HG02571 (cell line): ENCODE measurements around the gene UBE2B.
"Not testable (repeated sequence)": the region's sequence is repeated elsewhere in the genome, so short reads cannot be mapped to it uniquely, and the experiment has no call there.

Experiments used
- ATAC-seq: cut with Tn5 transposase; IDR thresholded peaks from one replicate; pipeline ENCODE4 v1.9.1; 2021; ENCODE audit warnings: mild to moderate bottlenecking, moderate library complexity; ENCODE audit not compliant: unreplicated experiment

UBE2B gene

DNA sequence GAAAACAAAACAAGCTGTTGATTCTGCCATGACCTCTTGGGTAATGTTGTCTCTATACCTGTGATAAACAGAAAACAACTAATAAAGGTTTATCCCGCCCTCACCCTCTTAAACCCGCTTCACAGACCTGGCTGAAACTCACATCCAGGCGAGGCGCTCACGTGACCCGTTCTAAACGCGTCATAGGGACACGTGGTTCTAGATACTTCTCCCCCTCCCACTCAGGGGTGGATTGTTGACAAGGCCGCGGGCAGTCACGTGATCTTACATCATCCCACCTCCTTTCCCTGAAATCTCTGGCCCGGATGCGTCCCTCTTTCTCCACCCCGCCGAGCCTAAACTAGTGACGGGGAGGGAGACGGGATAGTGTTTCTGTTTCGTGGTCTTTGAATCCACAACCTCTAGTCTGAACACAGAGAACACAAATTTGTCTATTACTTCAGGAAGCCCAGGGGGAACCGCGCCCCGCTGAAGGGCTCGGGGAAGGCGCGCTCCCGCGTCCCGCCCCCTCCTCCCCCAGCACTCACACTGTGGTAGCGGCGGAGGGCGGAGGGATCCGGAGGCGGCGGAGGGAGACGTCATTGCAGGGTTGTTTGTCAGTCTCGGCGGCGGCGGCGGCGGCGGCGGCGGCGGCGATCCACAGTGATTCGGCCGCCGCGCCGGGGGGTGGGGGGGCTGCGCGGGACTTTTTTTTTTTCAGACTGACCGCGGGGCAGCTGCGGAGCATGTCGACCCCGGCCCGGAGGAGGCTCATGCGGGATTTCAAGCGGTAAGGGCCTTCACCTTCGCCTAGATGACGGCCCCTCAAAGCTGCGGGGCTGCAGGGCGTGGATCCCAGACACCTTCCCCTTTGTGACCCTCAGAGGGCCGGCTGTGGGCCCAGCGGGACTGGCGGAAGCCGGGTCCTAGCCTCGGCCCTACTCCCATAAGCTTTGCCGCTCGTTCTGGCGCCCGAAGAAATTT is at the start of gene UBE2B:
UBE2B (plus strand) TSS at position 699 of the 963 bp plus-strand sequence; CDS start at position 726, 27 bp downstream.
- ATAC-seq = peak; percentile 71

DNA sequence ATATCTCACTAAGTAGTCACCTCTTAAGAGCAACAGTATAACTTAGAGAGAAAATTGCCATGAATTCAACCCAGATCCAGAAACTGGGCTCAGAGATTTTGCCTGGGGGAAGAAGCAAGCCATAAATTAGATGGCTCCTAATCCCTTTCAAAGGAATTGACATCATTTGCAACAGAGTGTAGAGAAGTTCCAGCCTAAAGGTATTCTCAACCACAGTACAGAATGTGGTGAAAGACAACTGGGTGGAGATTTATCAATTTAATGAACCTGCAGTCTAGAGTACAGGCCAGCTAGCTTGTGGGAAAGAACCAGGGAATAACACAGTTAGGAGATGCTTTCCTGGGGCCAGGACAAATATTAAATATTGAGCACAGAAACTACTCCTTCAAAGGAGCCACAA is 44.0 kb upstream of the UBE2B start:
- no peak for ATAC-seq

GRCh38 chr5:134328619-134329018 is 42.8 kb upstream of the UBE2B start:
- no peak for ATAC-seq

DNA sequence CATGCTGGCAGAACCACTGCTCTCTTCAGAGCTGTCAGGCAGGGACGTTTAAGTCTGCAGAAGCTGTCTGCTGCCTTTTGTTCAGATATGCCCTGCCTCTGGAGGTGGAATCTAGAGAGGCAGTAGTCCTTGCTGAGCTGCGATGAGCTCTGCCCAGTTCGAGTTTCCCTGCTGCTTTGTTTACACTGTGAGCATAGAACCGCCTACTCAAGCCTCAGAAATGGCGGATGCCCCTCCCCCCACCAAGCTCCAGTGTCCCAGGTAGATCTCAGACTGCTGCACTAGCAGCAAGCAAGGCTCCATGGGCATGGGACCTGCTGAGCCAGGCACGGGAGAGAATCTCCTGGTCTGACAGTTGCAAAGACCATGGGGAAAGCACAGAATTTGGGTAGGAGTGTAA is 34.5 kb upstream of the UBE2B start:
- ATAC-seq = not testable (repeated sequence)

- ATAC-seq = not testable (repeated sequence)
Observed at GRCh38 chr5:134343500-134343899, 27.9 kb upstream of the UBE2B start.

DNA sequence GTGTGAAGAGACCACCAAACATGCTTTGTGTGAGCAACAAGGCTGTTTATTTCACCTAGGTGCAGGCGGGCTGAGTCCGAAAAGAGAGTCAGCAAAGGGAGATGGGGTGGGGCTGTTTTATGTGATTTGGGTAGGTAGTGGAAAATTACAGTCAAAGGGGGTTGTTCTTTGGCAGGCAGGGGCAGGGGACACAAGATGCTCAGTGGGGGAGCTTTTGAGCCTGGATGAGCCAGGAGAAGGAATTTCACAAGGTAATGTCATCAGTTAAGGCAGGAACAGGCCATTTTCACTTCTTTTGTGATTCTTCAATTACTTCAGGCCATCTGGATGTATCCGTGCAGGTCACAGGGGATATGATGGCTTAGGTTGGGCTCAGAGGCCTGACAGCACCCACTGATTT is 25.9 kb upstream of the UBE2B start:
- ATAC-seq = not testable (repeated sequence)

DNA sequence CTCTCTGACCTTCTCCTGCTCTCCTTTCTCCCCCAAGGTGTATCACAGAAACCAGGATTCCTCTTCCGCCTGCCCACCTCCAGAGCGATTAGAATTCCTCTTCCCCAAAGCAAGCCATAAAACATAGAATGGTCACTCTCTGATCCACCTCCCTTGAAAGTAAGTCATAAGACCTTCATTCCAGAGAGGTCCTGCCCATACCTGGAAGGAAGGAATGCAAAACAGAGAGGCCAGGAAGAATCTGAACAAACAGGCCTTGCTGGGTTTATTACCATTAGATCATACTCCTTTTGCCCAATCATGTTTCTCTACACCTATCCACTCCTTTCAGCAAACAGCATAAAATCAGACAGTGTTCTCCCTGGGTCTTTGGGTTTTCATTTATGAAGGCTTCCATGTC is 25.4 kb upstream of the UBE2B start:
- ATAC-seq = no peak

DNA sequence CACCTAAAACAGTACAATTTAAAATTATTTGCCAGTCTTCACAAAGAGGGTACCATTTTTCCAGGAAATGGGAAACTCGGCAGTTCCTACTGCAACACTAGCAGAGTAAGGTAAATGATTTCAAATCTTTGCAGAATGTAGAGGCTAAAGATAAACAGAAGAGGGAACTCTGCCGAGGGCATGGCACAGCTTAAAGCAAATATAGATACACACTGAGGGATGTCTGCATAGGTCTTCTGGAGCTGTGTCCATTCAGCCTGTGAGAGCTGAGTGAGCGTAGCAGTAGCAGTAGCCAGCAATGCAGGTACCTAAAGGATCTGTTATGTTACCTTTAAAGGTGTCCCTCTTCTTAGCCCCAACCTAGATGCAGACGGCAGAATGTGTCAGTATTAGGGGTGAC is 21.9 kb upstream of the UBE2B start:
- no peak for ATAC-seq

- ATAC-seq = no peak
Observed at GRCh38 chr5:134355681-134356080, 15.7 kb upstream of the UBE2B start.

DNA sequence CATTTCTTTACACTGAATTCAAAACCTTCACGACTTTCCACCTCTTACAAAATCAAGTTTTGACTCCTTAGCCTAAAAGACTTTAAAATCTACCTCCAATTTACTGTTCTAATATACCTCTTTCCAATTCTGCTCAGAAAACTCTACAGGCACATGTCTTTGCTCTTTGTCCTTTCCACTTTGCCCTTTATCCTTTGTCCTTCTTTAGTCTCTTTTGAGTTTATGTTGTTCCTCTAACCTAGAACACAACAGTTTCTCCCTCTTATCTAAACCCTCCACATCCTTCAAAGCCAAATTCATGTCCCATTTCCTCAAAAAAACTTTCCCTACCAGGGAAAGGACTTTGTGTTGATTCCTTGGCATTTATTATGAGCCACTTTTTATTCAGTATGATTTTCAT is 5.8 kb upstream of the UBE2B start:
- no peak for ATAC-seq

GRCh38 chr5:134370311-134370870 is 978 bp upstream of the UBE2B start:
- ATAC-seq = peak; percentile 5

GRCh38 chr5:134371834-134372340 is 518 bp downstream of the UBE2B start:
- no peak for ATAC-seq

GRCh38 chr5:134373633-134374032 is 2.3 kb downstream of the UBE2B start:
- ATAC-seq = not testable (repeated sequence)

GRCh38 chr5:134374232-134374631 is 2.9 kb downstream of the UBE2B start:
- no peak for ATAC-seq

GRCh38 chr5:134380346-134380745 is 9.0 kb downstream of the UBE2B start:
- no peak for ATAC-seq

DNA sequence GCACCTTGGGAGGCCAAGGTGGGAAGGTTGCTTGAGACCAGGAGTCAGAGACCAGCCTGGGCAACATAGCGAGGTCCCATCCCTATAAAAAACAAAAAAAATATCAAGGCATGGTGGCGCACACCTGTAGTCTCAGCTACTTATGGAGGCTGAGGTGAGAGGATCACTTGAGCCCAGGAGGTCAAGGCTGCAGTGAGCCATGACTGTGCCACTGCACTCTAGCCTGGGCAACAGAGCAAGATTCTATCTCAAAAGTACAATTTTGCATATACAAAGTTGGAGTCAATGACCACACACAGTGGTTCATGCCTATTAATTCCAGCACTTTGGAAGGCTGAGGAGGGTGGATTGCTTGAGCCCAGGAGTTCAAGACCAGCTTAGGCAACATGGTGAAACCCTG is 10.8 kb downstream of the UBE2B start:
- ATAC-seq = not testable (repeated sequence)

DNA sequence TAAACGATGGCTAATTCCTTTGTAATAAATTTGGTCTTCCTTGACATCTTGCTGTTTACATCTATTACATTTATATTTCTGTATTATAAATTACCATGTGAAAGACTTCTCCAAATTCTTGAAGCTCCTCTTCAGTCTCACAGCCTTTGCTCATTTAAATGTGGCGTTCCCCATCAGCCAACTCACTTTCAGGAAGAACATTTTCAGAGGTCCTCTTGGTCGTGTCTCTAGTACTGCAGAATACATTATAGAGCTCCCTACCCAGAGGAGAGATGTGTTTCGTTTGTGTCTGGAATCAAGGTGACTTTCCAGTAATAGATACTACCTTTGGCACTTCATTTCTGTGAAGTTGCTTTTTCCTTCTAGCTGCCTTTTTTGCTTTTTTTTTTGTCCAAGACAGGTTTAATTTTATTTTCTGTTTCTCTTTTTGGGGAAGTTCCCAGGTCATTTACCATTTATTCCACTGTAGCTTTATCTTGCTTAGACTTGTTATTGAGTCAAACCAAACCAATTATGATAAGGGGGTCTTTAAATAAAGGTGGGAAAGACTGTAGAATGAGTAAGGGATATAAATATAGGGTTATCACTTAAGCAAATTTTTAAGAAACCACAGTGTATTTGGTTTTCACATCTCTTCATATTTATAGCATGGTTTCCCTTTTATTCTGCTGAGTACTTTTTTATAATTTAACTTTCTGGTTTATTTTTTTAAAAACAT is 12.8 kb downstream of the UBE2B start:
- no peak for ATAC-seq

DNA sequence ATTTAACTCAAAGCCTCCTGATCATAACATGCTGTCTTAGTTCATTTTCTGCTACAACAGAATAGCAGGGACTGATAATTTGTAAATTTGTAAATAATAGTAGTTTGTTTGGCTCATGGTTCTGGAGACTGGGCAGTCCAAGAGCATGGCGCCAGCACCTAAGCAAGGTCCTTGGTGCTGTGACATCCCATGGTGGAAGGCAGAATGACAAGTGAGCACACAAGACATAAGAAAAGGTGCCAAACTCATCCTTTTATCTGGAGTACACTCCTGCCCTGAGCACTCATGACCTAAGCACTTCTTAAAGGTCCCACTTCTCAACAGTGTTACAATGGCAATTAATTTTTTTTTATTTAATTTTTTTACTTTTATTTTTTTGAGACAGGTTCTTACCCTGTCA is 16.1 kb downstream of the UBE2B start:
- ATAC-seq = no peak

DNA sequence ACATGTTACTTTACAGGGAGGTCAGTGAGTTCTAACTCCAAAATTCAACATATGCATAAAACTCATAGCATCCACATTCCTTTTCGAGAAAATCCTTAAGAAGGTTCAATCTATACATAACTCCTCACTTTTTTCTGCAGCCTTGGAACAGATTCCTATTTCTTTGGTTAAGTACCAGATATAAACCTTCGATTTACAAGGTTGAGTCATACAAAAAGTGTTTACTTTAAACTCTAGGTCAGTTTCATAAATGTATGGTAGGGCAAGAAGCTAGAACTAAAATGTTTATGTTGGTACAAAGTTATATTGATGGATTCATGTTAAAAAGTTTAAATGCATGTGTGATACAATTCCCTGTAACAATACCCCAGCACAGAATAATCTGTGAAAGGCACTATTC is 20.9 kb downstream of the UBE2B start:
- no peak for ATAC-seq

- no peak for ATAC-seq
Observed at GRCh38 chr5:134394932-134395331, 23.6 kb downstream of the UBE2B start.

GRCh38 chr5:134396274-134396673 is 24.9 kb downstream of the UBE2B start:
- no peak for ATAC-seq
